ENCODE results near the gene DOCK9.

DOCK9 gene

DNA sequence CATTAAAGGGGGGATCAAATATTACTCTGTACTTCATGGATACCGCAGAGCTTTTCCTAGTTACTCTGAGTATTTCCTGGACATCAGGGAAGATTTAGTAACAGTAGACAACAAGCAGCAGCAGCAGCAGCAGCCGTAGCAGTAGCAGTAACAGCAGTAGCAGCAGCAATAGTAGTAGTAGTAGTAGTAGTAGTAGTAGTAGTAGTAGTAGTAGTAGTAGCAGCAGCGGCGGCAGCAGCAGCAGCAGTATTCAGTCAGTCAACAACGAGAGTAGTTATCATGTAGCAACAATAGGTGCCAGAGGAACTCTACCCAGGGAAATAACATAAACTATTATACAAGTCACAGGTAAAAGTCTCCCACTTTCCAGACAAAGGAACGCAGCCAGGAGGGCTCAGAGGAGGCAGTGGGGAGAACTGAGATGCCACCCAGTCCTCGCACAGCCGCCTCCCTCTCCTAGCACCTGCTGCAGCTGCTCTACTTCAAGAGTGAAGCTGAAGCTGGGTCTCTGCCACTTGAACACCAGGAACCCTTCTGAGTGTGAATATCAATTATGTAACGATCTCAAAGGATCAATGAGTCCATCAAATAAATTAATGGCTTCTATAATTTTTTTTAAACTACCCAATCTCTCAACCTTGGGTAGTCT, 1.3 kb upstream of the DOCK9 start:
- TF ChIP-seq, protein P1, sequence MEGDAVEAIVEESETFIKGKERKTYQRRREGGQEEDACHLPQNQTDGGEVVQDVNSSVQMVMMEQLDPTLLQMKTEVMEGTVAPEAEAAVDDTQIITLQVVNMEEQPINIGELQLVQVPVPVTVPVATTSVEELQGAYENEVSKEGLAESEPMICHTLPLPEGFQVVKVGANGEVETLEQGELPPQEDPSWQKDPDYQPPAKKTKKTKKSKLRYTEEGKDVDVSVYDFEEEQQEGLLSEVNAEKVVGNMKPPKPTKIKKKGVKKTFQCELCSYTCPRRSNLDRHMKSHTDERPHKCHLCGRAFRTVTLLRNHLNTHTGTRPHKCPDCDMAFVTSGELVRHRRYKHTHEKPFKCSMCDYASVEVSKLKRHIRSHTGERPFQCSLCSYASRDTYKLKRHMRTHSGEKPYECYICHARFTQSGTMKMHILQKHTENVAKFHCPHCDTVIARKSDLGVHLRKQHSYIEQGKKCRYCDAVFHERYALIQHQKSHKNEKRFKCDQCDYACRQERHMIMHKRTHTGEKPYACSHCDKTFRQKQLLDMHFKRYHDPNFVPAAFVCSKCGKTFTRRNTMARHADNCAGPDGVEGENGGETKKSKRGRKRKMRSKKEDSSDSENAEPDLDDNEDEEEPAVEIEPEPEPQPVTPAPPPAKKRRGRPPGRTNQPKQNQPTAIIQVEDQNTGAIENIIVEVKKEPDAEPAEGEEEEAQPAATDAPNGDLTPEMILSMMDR (conservative IDR thresholded peaks at IDR 0.05; ENCODE audit: control insufficient read depth, insufficient read depth, low read depth, low read length) = no peak
- no peak for DNase-seq (ENCODE audit: low read depth)
- H3K4me3 ChIP-seq (ENCODE audit: control insufficient read depth, low read depth, low read length) = no peak overlapping the region

DNA sequence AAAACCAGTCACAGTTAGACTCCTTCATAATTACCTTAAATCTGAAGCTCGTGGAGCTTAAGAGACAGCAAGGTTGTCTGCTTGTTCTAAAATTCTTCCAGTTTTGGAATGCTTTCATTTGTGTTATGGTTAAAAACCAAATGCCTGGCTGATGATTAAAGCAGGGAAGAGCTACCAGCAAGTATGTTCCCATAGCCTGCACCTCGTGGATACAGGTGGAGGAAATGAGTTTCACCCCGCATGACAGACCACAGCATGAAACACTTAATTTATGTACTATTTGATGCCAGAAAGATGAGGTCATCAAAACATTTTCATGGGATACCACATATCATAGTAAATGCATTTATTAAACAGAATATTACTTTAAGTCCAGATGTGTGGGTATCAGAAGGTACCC, 416 bp upstream of the DOCK9 start:
- H3K4me3 ChIP-seq (ENCODE audit: control insufficient read depth, low read depth, low read length) = peak overlapping the region; percentile 41
- DNase-seq (ENCODE audit: low read depth) = peak; percentile 90
- TF ChIP-seq, protein P1 (conservative IDR thresholded peaks at IDR 0.05; ENCODE audit: control insufficient read depth, insufficient read depth, low read depth, low read length) = no peak

DNA sequence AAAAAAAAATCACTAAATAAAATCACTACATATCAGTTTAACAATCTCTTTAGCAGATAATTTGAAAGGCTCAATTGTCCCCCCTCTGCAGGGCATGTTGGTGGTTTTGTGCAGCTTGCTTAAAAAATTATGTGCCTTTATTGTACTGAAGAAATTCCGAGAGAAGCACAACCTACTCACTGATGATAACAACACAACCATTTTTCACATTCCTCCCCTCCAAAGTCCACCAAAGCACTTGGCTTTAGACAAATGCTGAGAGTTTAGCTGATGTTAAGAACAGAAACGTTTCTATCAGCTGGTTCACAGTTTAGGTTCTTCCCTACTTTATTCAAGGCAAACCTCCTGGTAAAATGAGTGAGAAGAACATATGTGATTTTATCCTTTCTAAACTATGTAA, 923 bp downstream of the DOCK9 start:
- no peak for DNase-seq (ENCODE audit: low read depth)
- H3K4me3 ChIP-seq (ENCODE audit: control insufficient read depth, low read depth, low read length) = no peak overlapping the region
- TF ChIP-seq, protein P1 (conservative IDR thresholded peaks at IDR 0.05; ENCODE audit: control insufficient read depth, insufficient read depth, low read depth, low read length) = no peak

DNA sequence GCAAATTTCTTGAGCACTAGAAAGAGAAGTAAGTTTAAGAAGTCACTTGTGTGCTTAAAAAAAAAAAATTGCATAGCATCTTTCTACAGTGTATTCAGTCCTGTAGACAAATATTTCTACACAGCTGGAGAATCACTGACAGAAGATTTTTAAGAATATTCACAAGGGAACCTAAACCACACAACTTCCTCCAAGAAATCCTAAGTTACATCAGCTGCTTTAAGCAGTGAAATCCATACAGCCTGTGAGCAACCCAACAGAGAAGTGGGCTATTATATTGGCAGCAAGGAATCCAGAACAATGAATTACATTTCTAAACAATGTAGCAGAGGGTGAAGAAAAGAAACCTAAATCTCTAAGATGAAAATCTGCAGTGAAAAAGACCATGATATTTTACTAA, 1.5 kb downstream of the DOCK9 start:
- peak; percentile 53 for DNase-seq (ENCODE audit: low read depth)
- no peak overlapping the region for H3K4me3 ChIP-seq (ENCODE audit: control insufficient read depth, low read depth, low read length)
- TF ChIP-seq, protein P1 (conservative IDR thresholded peaks at IDR 0.05; ENCODE audit: control insufficient read depth, insufficient read depth, low read depth, low read length) = no peak

DNA sequence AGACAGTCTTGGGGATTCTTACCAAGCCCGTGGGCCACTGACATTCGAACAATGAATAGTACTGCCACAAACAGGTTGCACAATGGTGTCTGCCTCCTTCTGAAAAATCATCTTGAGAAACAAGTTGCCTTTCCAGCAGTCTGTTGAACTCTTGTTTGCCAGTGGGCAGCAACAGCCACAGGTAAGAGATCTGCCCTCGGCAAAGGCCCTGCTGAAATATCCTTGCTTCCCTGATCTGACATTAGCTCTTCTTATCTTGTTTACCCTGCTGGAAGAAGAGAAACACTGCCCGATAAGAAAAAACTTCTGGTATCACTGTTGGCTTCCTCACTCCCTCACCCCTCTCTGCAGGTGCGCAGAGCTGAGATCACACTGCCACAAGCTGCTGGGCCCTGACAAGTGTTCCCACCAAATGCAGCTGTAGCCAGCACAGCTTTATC, 2.0 kb downstream of the DOCK9 start:
- no peak for DNase-seq (ENCODE audit: low read depth)
- no peak overlapping the region for H3K4me3 ChIP-seq (ENCODE audit: control insufficient read depth, low read depth, low read length)
- TF ChIP-seq, protein P1 (conservative IDR thresholded peaks at IDR 0.05; ENCODE audit: control insufficient read depth, insufficient read depth, low read depth, low read length) = no peak

DNA sequence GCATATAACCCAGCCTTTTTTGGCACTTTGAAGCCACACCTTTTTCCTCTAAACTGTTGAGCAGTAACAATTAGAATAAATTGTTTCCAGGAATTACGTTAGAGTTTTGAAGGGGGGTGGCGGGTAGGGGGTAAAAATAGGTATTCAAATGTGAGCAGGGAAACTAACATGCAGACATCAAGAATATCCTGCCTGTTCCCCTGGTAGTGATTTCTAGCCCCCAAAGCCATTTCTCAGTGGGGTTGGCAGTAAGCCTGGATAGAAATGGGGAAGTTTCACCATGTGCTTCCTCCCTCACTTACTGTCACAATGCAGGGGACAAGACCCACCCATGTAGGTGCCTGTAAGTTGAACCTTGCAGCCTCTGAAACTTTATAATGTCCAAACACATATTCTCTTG, 3.8 kb downstream of the DOCK9 start:
- H3K4me3 ChIP-seq (ENCODE audit: control insufficient read depth, low read depth, low read length) = no peak overlapping the region
- TF ChIP-seq, protein P1 (conservative IDR thresholded peaks at IDR 0.05; ENCODE audit: control insufficient read depth, insufficient read depth, low read depth, low read length) = no peak
- no peak for DNase-seq (ENCODE audit: low read depth)

DNA sequence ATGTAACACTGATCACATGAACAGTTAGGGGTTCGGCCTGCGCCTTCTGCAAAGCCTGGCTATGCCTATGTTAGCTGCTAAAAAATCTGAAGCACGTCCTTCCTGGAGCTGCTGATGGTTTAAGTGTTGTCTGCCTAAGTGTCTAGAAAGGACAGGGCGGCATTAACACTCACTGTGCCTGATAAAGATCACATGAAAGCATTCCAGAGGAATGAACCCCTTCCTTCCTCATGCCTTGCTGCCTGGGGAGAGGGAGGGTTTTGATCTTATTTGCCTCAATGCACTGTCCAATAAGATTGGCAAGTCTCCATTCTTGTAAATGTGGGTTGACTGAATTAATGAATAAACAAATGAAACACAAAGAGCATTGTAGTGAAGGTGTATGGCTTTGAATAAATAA, 5.2 kb downstream of the DOCK9 start:
- TF ChIP-seq, protein P1 (conservative IDR thresholded peaks at IDR 0.05; ENCODE audit: control insufficient read depth, insufficient read depth, low read depth, low read length) = no peak
- DNase-seq (ENCODE audit: low read depth) = no peak
- H3K4me3 ChIP-seq (ENCODE audit: control insufficient read depth, low read depth, low read length) = no peak overlapping the region

All from fibroblast of mammary gland (primary cell).